Cardiac fibroblast (primary cell): ENCODE measurements around the gene SDHB.

Experiments
- DNase-seq, 2 donors: peaks; one replicate each; pipeline versions ENCODE4 v3.0.0 to v3.0.0-alpha.2; 2010; ENCODE audit warnings: low read depth in 2 of 2
- H3K4me3 ChIP-seq, 2 donors: replicated peaks in 1 of 2; 1 replicate in 1 of 2; 2 replicates in 1 of 2; pipeline ENCODE4 v1.5.1; 2011; ENCODE audit warnings: low read depth in 2 of 2, low read length in 2 of 2, mild to moderate bottlenecking in 2 of 2, moderate library complexity in 1 of 2
- TF ChIP-seq, protein P1 (sequence below): IDR thresholded peaks from one replicate; pipeline ENCODE4 v1.5.1; 2011; ENCODE audit warnings: low read depth, mild to moderate bottlenecking, low read length, inconsistent platforms

Gene SDHB

GRCh38 chr1:17078991-17079868 is 25.4 kb upstream of the SDHB start:
- DNase-seq, result no peak
- TF ChIP-seq, protein P1, sequence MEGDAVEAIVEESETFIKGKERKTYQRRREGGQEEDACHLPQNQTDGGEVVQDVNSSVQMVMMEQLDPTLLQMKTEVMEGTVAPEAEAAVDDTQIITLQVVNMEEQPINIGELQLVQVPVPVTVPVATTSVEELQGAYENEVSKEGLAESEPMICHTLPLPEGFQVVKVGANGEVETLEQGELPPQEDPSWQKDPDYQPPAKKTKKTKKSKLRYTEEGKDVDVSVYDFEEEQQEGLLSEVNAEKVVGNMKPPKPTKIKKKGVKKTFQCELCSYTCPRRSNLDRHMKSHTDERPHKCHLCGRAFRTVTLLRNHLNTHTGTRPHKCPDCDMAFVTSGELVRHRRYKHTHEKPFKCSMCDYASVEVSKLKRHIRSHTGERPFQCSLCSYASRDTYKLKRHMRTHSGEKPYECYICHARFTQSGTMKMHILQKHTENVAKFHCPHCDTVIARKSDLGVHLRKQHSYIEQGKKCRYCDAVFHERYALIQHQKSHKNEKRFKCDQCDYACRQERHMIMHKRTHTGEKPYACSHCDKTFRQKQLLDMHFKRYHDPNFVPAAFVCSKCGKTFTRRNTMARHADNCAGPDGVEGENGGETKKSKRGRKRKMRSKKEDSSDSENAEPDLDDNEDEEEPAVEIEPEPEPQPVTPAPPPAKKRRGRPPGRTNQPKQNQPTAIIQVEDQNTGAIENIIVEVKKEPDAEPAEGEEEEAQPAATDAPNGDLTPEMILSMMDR, result no peak
- H3K4me3 ChIP-seq, result no peak overlapping the region

- TF ChIP-seq, protein P1, result peak; percentile 60
- no peak overlapping the region for H3K4me3 ChIP-seq
- DNase-seq, result peak; percentile 12 to 27
Measured at GRCh38 chr1:17075470-17076255, 21.8 kb upstream of the SDHB start.

DNA sequence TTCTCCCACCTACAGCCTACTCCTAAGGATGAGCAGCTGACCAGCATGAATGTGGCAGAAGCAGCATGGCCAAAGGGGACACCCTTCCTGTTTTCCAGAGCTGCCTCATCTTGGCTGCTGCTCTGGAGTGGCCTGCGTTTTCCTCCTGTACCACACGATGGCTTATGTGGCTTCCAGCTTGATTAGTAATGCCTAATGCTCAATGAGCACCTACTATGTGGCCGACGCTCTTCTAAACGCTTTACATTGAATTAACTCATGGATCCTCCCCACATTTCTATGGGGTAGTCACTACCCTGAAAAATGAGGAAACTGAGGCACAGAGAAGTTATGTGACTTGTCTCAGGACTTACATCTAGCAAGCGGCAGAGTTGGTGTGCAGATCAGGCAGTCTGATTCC is 18.0 kb upstream of the SDHB start:
- H3K4me3 ChIP-seq, result no peak overlapping the region
- DNase-seq, result no peak
- TF ChIP-seq, protein P1, result no peak

DNA sequence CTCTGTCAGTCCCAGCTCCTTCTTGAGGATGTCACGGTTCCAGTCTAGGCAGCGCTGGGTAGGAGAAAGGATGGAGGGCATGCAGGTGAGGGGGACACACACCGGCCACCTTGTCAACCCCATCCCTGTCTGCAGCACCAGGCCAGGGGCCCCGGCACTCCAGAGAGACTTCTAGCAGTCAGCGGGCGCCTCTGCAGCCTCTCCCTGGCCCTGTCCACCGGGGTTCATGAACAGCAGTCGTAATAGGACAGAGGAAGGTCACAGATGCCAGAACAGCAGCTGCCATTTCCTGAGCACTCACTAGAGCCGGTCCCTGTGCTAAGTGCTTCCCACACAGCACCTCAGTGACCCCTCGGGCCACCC is 16.3 kb upstream of the SDHB start:
- no peak for DNase-seq
- TF ChIP-seq, protein P1, result no peak
- H3K4me3 ChIP-seq, result no peak overlapping the region

DNA sequence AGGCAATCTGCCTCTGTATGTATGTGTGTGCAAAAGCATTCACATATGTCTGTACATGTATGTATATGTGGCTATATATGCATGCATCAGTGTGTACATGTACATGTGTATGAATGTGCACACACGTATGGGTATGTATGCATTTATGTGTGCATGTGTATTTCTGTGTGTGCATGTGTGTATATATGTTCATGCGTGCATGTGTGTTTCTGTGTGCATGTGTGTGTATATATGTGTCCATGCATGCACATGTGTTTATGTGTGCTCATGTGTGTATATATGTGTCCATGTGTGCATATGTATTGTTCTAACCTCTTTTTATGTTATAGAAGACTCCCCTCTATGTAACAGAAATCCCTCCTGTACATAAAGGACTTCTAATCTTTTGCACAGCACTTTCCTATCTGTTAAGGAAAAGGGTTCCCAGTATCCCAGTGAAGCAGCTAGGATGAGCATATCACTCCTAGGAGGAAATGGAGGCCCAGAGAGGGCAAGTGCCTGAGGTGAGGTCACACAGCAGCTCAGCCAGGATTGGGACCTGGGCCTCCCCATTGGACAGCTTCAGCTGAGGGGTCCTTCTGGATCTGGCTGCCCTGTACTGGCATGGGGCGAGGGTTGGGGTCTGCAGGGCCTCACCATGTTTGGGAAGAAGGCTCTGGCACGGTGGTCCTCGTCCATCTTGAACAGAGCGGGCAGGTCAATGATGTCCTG is 15.8 kb upstream of the SDHB start:
- H3K4me3 ChIP-seq, result no peak overlapping the region
- no peak for DNase-seq
- TF ChIP-seq, protein P1, result no peak

GRCh38 chr1:17068789-17069188 is 15.0 kb upstream of the SDHB start:
- DNase-seq, result no peak
- TF ChIP-seq, protein P1, result no peak
- H3K4me3 ChIP-seq, result no peak overlapping the region
